G401 (cell line): ENCODE measurements around the gene SUPT3H. TPM values are rescaled to one million over a fixed set of nuclear protein-coding genes. Genes with fewer than 3 reads are reported as not detected.

Source experiments
- DNase-seq: peaks from one replicate; pipeline ENCODE4 v3.0.0-alpha.2; 2015; ENCODE audit warnings: low spot score
- in situ Hi-C: cut with HindIII; loops from 2 replicates; pipeline ENCODE4 v1.10.0; 2016; ENCODE audit warnings: low sequenced_read_pairs, mixed read lengths
- total RNA-seq: library from RNA; depleted of rRNA; stranded (reverse); fragments of >200 nt; shearing (Covaris generic); gene quantifications from 2 replicates; pipeline ENCODE4 v1.2.3, GENCODE V29; 2014

SUPT3H gene
- total RNA-seq, 1 experiment from 2014 or later = 10.9 TPM

GRCh38 chr6:45398075-45398813 is 20.5 kb upstream of the SUPT3H start:
- in situ Hi-C loops = no loop called here
- no peak for DNase-seq

GRCh38 chr6:45394586-45395095 is 16.9 kb upstream of the SUPT3H start:
- DNase-seq = no peak
- in situ Hi-C loops = no loop called here

GRCh38 chr6:45388328-45388727 is 10.6 kb upstream of the SUPT3H start:
- in situ Hi-C loops = no loop called here
- no peak for DNase-seq

GRCh38 chr6:45387236-45387635 is 9.5 kb upstream of the SUPT3H start:
- no peak for DNase-seq
- in situ Hi-C loops = no loop called here

DNA sequence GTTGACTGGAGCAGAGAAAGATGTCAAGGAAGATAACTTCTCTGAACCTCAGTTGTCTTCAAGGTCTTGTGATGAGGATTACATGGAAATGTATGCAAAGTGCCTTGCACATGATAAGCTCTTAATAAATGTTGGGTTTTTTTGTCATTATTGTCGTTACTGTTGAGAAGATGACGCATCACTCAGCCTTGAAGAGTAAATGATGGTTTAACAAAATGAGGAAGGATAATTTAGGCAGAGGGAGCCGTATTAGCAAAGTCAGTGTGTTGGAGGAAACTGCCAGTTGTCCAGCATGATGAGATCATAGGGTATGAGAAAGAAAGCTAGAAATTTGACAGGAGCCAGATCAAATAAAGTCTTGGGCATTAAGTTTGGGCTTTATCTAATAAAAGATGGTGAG is 8.8 kb upstream of the SUPT3H start:
- DNase-seq = no peak
- in situ Hi-C loops = no loop called here

GRCh38 chr6:45382391-45382790 is 4.7 kb upstream of the SUPT3H start:
- no peak for DNase-seq
- in situ Hi-C loops = no loop called here

GRCh38 chr6:45378334-45378926 is 696 bp upstream of the SUPT3H start:
- in situ Hi-C loops = no loop called here
- no peak for DNase-seq

DNA sequence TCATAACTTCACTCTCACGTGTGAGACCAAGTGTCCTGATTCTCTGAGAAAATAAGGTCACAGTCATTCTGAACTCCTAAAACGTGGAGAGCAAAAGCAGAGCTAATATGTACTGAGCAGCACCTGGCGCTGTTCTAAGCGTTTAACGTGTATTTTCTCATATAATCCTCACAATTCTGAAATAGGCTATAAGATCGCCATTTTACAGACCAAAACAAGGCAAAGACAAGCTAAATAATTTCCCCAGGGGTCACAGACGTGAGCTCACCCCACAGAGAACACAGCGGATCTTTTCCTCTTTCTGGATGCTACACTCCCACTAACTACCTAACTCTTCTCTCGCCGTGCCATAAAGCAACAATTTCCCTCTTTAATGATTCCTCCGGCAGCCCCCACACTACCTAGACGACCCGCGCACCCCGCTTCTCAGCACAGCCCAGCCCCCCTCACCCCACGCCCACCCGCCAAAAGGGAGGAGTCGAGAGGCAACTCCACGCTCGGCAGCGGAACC is 636 bp downstream of the SUPT3H start:
- peak; percentile 52 for DNase-seq
- in situ Hi-C loops = no loop called here

DNA sequence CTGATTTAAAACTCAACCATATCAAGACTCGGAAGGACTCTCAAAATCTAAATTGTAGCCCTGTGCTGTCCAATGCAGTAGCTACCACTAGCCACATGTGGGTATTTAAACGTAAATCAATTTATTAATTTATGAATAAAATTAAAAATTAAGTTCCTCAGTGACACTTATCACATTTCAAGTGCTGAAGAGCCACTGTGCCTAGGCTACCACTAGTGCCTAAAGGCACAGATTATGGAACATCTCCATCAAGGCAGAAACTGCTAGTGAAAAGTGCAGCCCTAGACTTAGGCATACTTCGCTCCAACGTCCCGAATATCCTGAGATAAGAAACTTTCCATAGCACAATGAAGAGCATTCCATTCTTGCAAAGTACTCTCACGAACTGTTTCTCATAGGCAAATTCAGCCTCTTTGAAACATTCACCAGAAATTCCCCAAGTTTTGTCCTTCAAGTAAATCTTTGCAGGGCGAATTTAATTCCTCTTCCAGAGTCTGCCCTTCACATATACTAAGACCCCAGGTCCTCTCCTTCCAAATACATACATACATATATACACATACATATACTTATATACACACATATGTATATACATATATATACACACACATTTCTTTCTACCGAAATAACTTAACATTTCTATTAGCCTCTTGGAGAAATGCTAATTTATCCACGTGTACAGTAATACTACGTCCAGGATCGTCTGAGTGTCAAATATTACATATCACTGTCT is 1.3 kb downstream of the SUPT3H start:
- DNase-seq = peak; percentile 27
- in situ Hi-C loops = no loop called here

GRCh38 chr6:45375449-45375848 is 2.3 kb downstream of the SUPT3H start:
- DNase-seq = no peak
- in situ Hi-C loops = no loop called here

GRCh38 chr6:45371924-45372573 is 5.7 kb downstream of the SUPT3H start:
- in situ Hi-C loops = no loop called here
- no peak for DNase-seq

- DNase-seq = no peak
- in situ Hi-C loops = no loop called here
Measured at GRCh38 chr6:45369870-45370269, 7.9 kb downstream of the SUPT3H start.

DNA sequence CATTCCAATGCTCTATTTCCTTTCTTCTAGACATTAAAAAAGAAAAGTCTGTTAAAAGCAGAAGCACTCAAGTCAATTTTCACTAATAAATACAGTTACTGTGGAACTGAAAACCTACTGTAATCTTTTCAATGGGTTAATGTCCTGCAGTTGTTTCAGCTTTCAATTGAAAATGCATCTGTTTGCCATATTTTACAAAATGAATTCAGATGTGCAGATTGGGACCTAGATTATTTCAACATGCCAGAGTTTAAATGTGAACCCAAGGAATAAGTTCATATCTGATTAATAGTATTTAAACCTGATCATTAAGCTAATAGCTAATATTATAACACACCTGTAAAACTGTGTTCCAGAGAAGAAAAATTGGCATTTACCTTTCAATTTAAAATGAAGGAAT is 9.7 kb downstream of the SUPT3H start:
- in situ Hi-C loops = no loop called here
- DNase-seq = no peak

DNA sequence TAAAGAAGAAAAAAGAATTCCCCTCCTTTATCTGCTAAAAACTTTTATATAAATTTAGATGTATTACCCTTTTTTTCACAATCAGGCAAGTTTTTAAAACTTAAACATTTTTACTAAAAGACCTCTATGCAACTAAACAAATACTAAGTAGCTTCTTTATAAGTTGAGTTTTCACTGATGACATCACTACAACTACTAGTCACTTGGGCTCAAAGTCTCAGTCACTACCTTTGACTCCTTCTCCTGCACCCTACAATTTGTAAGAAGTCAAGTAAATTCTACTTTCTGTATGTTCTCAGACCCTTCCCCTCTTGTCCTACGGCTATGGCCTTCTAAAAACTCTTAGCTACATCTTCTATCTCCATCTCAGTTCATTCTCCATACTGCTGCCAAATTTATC is 11.2 kb downstream of the SUPT3H start:
- no peak for DNase-seq
- in situ Hi-C loops = no loop called here

GRCh38 chr6:45365036-45365435 is 12.7 kb downstream of the SUPT3H start:
- DNase-seq = no peak
- in situ Hi-C loops = no loop called here

DNA sequence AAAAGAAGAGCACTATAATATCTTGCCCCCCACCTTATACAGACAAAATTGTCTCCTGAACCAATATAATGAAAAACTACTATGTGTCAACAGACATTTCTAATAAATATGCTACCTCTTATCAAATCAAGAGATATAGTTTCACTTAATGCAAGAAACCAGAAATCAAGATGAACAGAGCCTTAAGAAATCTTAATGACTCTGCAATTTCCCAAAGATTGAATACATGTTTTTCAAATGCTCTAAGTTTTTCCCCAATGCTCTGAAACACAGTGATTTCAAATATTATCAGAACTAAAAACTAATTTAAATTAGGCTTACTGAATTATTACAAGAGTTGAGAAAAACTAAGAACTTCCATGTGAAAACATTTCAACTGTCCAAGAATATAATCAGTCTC is 13.3 kb downstream of the SUPT3H start:
- DNase-seq = no peak
- in situ Hi-C loops = no loop called here

DNA sequence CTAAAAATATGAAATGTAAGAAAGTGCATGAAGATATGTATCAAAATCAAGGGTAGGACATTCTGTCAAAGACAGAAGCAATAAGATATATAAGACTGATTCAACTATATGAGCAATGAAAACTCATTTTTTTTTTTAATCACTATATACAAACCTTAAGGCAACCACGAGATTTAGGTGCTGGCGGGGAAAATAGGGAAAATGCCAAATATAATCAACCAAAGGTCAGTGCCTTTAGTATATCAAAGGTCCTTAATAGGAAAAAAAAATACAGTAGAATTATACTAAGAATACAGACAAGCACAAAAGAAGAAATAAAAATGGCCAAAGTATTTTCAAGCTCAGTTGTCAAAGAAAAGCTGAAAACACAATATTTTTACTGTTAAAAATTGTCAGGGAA is 24.1 kb downstream of the SUPT3H start:
- DNase-seq = no peak
- in situ Hi-C loops = no loop called here

GRCh38 chr6:45351667-45352066 is 26.1 kb downstream of the SUPT3H start:
- in situ Hi-C loops = no loop called here
- no peak for DNase-seq

- DNase-seq = no peak
- in situ Hi-C loops = no loop called here
Measured at GRCh38 chr6:45351076-45351475, 26.7 kb downstream of the SUPT3H start.
